HG03064 (cell line): ENCODE data around the gene ARHGAP33.
"Not testable (repeated sequence)": the region's sequence is repeated elsewhere in the genome, so short reads cannot be mapped to it uniquely, and the experiment has no call there.

Source experiments
- ATAC-seq: cut with Tn5 transposase; IDR thresholded peaks from one replicate; pipeline ENCODE4 v1.9.1; 2021; ENCODE audit warnings: low read depth; ENCODE audit not compliant: unreplicated experiment

Gene ARHGAP33

DNA sequence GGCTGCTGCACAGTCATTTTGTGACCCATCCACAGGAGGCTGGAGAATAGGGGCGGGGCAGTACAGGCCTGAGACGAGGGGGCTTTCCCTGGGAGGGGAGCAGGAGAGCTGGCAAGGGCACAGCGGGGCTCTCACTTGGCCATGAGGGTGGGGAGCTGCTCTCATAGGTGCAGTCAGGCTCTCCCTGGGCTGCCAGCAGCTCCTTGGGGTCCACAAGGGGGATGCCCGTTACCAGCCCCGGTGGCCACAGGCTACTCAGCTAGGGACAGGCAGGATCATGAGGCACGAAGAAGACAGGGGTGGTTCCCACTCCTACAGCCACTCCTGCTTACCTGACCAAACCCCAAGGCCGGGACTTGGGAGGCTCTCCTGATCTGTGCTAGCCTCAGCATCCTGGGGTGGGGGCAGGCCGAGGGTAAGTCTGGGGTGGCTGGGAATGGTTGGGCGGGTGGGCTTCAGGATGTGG is 16.5 kb downstream of the ARHGAP33 start:
- no peak for ATAC-seq

DNA sequence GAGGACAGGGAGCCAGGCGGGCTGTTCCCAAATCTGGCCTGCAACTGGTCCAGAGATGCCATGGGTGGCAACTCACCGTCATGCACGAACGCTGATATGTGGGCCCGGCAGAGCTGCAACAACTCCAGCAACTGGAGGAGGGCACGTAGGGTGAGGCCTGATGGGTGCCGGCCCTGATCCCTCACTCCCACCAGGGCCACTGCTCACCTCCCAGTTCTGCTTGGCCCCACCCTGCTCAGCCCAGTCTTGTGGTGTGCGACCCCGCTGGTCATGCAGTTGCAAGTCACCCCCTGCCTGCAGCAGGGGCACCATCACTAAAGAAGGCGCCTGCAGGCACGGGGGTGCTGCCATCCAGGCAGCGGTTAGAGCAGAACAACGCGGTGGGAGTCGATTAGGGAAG is 16.9 kb downstream of the ARHGAP33 start:
- ATAC-seq = no peak

- ATAC-seq = no peak
Measured at GRCh38 chr19:35792888-35793287, 17.5 kb downstream of the ARHGAP33 start.

DNA sequence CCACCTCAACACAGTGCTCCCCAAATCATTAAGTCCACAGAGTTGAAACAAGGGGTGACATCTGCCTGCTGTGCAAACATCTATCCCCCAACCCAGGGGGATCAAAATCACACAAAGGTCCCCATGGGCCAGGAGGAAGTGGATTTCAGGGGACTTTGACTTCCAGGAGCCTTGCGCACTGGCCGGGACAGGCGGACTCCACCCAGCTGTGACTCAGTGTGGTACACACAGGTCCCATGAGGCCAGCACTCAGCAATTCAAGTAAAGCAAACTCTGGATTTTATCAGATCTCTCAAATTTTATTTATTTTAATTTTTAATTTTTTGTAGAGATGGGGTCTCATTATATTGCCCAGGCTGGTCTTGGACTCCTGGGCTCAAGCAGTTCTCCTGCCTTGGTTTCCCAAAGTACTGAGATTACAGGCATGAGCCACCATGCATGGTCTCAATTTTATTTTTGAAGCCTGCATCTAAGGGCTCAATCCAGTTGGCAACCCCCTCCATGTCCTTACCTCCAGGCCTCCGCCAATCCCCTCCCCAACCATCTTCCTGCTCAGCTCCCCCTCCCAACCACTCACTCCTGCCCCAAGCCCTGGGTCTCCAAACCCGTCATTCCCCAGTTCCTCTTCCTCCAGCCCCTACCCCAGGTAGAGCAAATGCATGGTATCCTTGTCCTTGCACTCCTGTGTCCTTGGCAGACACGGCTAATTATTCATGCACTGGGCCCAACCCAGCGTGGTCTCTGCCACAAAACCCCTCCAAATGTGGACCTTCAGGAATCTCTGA is 18.2 kb downstream of the ARHGAP33 start:
- ATAC-seq = no peak

DNA sequence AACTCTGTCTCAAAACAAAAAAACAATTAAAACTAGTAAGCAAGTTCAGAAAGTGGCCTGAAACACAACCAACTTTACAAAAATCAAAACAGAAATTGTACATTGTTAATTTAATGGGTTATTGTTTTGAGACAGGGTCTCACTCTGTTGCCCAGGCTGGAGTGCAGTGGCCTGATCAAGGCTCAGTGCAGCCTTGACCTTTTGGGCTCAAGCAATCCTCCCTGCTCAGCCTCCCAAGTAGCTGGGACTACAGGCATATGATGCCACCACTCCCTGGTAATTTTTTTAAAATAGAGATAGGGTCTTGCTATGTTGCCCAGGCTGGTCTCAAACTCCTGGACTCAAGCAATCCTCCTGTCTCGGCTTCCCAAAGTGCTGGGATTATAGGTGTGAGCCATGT is 20.2 kb downstream of the ARHGAP33 start:
- not testable (repeated sequence) for ATAC-seq

DNA sequence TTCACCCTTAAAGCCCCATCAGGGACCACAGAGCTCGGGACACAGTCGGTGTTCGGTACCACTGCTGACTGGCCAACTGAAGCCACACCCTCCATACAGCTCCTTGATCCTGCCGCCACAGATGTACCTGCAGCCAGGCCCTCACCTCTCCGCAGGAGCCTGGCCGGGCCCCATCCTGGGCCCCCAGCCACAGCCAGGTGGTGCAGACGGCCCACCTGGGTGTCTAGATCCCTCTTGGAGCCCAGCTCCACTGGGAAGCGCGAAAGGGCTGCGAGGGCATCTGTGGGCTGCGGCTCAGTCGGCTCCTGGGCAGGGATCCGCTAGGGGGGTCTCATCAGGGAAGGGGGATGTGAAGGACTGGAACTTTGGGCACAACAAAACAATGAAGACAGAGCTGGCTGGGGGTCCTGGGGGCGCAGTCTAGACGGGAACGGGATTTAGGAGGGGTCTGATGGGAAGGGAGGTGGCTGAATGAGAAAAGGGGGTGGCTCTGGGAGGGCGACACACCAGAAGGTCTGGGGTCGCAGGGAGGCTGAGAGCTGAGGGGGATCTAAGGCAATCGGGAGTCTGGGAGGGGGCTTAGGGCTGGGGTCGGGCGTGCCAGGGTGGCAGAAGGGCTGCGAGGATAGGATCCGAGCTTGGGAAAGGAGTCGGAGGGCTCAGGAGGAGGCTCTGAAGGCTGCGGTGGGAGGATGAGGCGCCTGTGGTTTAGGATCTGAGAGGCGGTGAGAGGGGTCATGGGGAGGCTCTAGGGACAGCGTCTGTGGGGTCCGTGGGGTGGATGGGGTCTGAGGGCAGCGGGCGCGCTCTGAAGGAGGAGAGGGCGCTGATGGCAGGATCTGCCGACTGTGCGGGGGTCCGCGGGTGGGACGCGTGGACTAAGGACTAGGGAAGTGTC is 21.5 kb downstream of the ARHGAP33 start:
- no peak for ATAC-seq

DNA sequence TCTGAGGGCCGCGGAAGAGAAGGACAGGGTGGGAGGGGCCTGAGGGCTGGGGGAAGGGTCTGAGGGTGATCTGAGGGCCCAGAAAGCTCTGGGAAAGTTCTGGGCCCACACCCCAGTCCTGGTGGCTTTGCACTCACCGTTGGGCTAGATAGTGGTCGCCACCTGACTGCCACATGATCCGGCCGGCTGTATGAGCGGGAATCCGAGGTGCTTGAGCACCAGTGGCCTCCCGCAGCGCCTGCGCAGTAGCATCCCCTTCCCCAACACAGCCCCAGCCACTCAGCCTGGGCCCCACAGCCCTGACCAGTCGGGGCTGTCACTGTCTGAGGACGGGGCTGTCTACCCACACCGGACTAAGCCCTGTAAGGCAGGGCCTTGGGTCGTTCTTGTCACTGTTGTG is 22.3 kb downstream of the ARHGAP33 start:
- no peak for ATAC-seq

DNA sequence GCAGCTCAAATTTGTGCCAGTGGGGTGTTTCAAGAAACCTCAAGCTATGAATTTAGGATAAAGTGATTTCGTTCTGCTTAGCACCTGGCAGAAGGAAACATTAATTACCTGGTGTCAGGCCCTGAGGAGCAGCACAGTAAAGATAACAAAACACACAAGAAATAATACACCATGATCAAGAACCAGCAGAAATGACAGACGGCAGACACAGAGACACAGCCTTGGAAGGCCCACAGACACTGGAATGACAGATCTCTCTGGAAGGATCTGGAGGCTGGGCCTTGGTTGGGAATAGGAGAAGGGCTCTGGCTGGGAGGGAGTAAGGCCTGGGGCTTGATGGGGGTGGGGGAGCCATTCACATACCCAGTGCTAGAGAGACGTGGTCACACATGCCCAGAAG is 26.5 kb downstream of the ARHGAP33 start:
- no peak for ATAC-seq

DNA sequence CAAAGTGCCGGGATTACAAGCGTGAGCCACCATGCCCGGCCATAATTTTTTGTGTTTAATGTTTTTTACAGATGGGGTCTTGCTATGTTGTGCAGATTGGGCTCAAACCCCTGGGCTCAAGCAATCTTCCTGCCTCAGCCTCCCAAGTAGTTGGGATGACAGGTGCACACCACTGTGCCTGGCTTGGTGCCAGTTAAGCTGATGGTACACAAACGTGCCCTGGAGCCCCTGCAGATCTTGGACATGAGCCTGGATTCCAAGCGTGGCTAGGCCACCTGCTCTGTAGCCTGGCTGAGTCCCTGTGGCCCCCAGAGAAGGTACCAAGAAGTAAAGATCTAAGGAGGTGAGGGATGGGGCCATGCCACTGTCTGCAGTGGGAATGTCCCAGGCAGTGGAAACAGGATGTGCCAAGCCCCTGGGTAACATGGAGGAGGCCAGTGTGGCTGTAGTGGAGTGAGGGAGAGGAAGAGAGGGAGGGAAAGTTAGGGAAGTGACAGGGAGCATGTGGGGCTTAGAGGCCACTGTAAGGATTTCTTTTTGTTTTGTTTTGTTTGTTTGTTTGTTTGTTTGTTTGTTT is 30.2 kb downstream of the ARHGAP33 start:
- no peak for ATAC-seq

GRCh38 chr19:35806597-35806996 is 31.2 kb downstream of the ARHGAP33 start:
- ATAC-seq = no peak

GRCh38 chr19:35807633-35808032 is 32.3 kb downstream of the ARHGAP33 start:
- ATAC-seq = no peak

- ATAC-seq = no peak
Measured at GRCh38 chr19:35811317-35812219, 36.2 kb downstream of the ARHGAP33 start.

DNA sequence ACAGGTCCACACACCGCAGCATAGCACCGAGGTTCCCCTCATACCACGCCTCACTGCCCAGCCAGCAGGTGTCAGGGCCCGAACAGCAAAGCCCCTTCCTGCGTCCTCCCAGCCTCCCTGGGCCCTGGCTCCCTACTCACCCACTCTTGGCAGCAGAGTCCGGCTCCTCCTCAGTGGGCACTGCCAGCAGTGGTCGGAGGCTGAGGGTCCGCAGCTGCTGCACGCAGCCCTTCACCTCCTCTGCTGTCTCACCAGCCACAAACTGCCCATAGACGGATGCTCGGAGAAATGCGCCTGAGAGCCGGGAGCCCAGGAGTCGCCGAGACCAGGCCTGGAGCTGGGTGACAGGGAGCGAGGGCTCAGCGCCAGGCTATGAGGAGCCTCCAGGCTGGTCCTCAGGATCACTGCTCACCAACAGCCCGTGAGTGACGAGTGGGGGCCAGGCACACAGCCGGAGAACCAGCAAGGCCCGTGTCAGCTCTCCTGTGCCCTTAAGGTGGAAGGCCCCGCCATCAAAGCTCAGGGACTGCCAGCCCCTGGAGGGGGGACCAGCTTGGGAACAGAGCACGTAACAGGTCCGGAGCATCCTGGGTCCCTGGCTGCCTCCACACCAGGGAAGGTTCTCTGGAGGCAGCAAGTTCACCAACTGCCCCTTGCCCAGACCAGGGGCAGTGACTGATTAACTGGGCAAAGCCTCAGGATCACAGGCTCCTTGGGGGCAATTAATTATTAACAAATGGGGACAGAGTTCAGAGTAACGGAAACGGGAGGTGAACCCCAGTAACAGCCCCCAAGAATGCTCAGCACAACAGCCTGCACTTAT is 37.1 kb downstream of the ARHGAP33 start, which contains the start of gene PRODH2:
Gene PRODH2, minus strand, starts transcription at position 626 of the 823 bp plus-strand sequence. Its CDS starts 40 bp downstream, at position 586.
- ATAC-seq = no peak

GRCh38 chr19:35813043-35813890 is 37.9 kb downstream of the ARHGAP33 start:
- no peak for ATAC-seq

- no peak for ATAC-seq
Measured at GRCh38 chr19:35816262-35816661, 40.9 kb downstream of the ARHGAP33 start.

DNA sequence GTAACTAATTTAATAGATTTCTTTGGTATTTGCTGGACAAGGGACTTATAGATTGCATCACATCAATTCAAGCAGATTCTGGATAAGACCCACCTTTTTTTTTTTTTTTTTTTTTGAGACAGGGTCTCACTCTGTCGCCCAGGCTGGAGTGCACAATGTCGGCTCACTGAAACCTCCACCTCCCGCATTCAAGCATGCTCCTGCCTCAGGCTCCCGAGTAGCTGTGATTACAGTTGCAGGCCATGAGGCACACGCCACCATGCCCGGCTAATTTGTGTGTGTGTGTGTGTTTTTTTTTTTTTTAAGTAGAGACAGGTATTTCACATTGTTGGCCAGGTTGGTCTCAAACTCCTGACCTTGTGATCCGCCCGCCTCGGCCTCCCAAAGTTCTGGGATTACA is 41.5 kb downstream of the ARHGAP33 start:
- no peak for ATAC-seq

GRCh38 chr19:35818445-35818844 is 43.1 kb downstream of the ARHGAP33 start:
- no peak for ATAC-seq

GRCh38 chr19:35822579-35822978 is 47.2 kb downstream of the ARHGAP33 start:
- no peak for ATAC-seq
